DMS53 (cell line): Measurements from ENCODE around the gene TNFAIP6.

Experiments
- DNase-seq: peaks from one replicate; lab custom pipeline; 2025; lab: John Stamatoyannopoulos, UW

Gene TNFAIP6

DNA sequence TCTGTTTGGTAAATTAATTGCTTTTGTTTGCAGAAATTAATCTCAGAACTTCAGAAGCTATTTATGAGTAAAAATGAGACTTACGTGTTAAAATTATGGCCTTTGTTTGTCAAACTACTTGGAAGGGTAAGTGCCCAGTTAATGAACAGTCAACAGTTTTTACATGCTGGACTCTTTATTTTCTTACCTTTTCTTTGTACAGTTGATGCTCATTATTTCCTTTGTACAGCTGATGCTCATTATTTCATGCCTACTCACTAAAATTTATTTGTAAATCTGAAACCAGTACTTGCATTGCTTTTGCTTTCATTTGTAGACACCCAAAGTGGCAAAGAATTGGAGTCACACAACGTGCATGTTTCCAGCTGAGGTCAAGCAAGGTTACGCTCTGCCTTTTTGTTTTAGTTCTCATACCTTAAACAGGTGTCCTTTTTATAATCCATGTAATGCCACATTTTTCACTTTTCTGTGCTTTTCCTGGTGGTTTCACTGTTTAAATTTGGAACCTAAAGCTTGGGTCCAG, 65.6 kb downstream of the TNFAIP6 start:
- no peak for DNase-seq

DNA sequence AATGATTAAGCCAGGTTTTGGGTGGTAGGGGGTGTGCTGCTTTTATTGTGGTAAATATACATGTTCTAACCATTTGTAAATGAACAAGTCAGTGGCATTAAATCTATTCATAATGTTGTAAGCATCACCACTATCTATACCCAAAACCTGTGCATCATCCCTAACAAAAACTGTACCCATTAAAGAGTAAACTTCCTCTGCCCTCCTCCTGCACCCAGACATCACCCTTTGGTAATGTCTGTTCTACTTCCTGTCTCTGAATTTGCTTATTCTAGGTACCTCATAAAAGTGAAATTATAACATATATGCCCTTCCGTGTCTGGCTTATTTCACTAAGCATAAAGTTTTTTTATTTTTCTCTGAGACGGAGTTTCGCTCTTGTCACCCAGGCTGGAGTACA, 66.4 kb downstream of the TNFAIP6 start:
- no peak for DNase-seq
